Caco-2 (cell line): ENCODE measurements around the gene PDE6D. TPM values are rescaled to one million over a fixed set of nuclear protein-coding genes. Genes with fewer than 3 reads are reported as not detected.

Experiments used
- BruUV-seq: library from RNA; stranded (reverse); fragments of 400-500 nt; replicated peaks from 2 replicates; lab custom pipeline; 2021; lab: Mats Ljungman, UMichigan
- CTCF ChIA-PET: fragments of 300-600 bp; sonication (Branson Sonifier 250); formaldehyde crosslinking; loops from one replicate; lab custom pipeline; 2022; ENCODE audit warnings: antibody characterized with exemption; lab: Charles Lee
- POLR2A ChIA-PET: fragments of 300-600 bp; sonication (Branson Sonifier 250); formaldehyde crosslinking; loops from one replicate; lab custom pipeline; 2022; ENCODE audit warnings: antibody characterized with exemption; lab: Charles Lee
- DNase-seq, 2 experiments: peaks; one replicate each; pipeline versions ENCODE4 v3.0.0 to v3.0.0-alpha.2; 2020 to 2022
- H3K27me3 ChIP-seq: replicated peaks from 2 replicates; pipeline ENCODE4 v1.6.0; 2011; ENCODE audit warnings: low read length; ENCODE audit not compliant: control insufficient read depth, insufficient read depth
- H3K36me3 ChIP-seq: 2 replicates; pipeline ENCODE4 v1.5.1; 2011; ENCODE audit warnings: low read length; ENCODE audit not compliant: control insufficient read depth, insufficient read depth
- H3K4me1 ChIP-seq: fragments of 250-450 bp; sonication (Bioruptor Pico); 2 replicates; pipeline ENCODE4 v1.5.1; 2020; ENCODE audit warnings: mild to moderate bottlenecking
- H3K4me3 ChIP-seq: 2 replicates; pipeline ENCODE4 v1.5.1; 2011; ENCODE audit warnings: low read depth, mild to moderate bottlenecking, control low read depth, low read length
- H3K9me3 ChIP-seq: fragments of 250-450 bp; sonication (Bioruptor Pico); 2 replicates; pipeline ENCODE4 v1.5.1; 2020; ENCODE audit warnings: mild to moderate bottlenecking, moderate library complexity
- H3K27ac Mint-ChIP-seq: one replicate; pipeline ENCODE4 v1.8.0; 2022; ENCODE audit warnings: mixed read lengths; ENCODE audit not compliant: unreplicated experiment
- H3K27me3 Mint-ChIP-seq: one replicate; pipeline ENCODE4 v1.8.0; 2022; ENCODE audit warnings: mixed read lengths; ENCODE audit not compliant: insufficient read depth, unreplicated experiment
- H3K36me3 Mint-ChIP-seq: one replicate; pipeline ENCODE4 v1.8.0; 2022; ENCODE audit warnings: mild to moderate bottlenecking, mixed read lengths; ENCODE audit not compliant: insufficient read depth, unreplicated experiment
- H3K4me1 Mint-ChIP-seq: one replicate; pipeline ENCODE4 v1.8.0; 2022; ENCODE audit warnings: low read depth, mixed read lengths; ENCODE audit not compliant: unreplicated experiment
- H3K4me3 Mint-ChIP-seq: one replicate; pipeline ENCODE4 v1.8.0; 2022; ENCODE audit warnings: mild to moderate bottlenecking, moderate library complexity, mixed read lengths; ENCODE audit not compliant: unreplicated experiment
- H3K9me3 Mint-ChIP-seq: one replicate; pipeline ENCODE4 v1.8.0; 2022; ENCODE audit warnings: mixed read lengths; ENCODE audit not compliant: unreplicated experiment
- intact Hi-C: fragments of 100-400 bp; cut with micrococcal nuclease; formaldehyde crosslinking; loops from one replicate; pipeline ENCODE4 v1.10.0; 2022; ENCODE audit not compliant: unreplicated experiment
- total RNA-seq: library from RNA; stranded (reverse); gene quantifications from 2 replicates; pipeline ENCODE4 v1.2.3, GENCODE V29; 2022
- TF ChIP-seq, protein P1 (sequence below), 2 experiments: fragments of 200-600 bp in 1 of 2; IDR thresholded peaks; 1 replicate in 1 of 2; 2 replicates in 1 of 2; pipeline versions ENCODE4 v1.5.1 to v1.8.0; 2011 to 2022; ENCODE audit warnings: antibody characterized with exemption in 1 of 2, control low read depth in 1 of 2, inconsistent platforms in 1 of 2, low read depth in 1 of 2, low read length in 1 of 2, mild to moderate bottlenecking in 1 of 2, moderate library complexity in 1 of 2; ENCODE audit not compliant: insufficient read depth in 1 of 2, severe bottlenecking in 1 of 2, unreplicated experiment in 1 of 2

The PDE6D gene
- total RNA-seq, 1 experiment from 2014 or later = 9.1 TPM

- TF ChIP-seq, protein P1, sequence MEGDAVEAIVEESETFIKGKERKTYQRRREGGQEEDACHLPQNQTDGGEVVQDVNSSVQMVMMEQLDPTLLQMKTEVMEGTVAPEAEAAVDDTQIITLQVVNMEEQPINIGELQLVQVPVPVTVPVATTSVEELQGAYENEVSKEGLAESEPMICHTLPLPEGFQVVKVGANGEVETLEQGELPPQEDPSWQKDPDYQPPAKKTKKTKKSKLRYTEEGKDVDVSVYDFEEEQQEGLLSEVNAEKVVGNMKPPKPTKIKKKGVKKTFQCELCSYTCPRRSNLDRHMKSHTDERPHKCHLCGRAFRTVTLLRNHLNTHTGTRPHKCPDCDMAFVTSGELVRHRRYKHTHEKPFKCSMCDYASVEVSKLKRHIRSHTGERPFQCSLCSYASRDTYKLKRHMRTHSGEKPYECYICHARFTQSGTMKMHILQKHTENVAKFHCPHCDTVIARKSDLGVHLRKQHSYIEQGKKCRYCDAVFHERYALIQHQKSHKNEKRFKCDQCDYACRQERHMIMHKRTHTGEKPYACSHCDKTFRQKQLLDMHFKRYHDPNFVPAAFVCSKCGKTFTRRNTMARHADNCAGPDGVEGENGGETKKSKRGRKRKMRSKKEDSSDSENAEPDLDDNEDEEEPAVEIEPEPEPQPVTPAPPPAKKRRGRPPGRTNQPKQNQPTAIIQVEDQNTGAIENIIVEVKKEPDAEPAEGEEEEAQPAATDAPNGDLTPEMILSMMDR (IDR thresholded peaks at IDR 0.05; ENCODE audit: insufficient read depth in 1 of 2, low read depth in 1 of 2, low read length in 1 of 2, severe bottlenecking in 1 of 2, unreplicated experiment in 1 of 2) = no peak
- Mint-ChIP-seq H3K36me3 (peaks cover 19% of the 10 kb centered on the region), H3K4me3 (no peak overlapping the region), H3K27ac (no peak overlapping the region), H3K4me1 (peaks cover 10% of the 10 kb centered on the region), H3K9me3 (no peaks in the 10 kb centered on the region), H3K27me3 (no peaks in the 10 kb centered on the region)
- intact Hi-C loops = no loop called here
- CTCF ChIA-PET = no interaction called here
- POLR2A ChIA-PET = no interaction called here
- no peak overlapping the region for H3K4me3 ChIP-seq
- no peaks in the 10 kb centered on the region for H3K27me3 ChIP-seq
- BruUV-seq = no TSS peak
- H3K4me1 ChIP-seq = peaks cover 31% of the 10 kb centered on the region
- no peaks in the 10 kb centered on the region for H3K9me3 ChIP-seq
- H3K36me3 ChIP-seq = no peaks in the 10 kb centered on the region
- no peak for DNase-seq
These were observed 97.5 kb downstream of the PDE6D start for GRCh38 chr2:231683292-231684235.

DNA sequence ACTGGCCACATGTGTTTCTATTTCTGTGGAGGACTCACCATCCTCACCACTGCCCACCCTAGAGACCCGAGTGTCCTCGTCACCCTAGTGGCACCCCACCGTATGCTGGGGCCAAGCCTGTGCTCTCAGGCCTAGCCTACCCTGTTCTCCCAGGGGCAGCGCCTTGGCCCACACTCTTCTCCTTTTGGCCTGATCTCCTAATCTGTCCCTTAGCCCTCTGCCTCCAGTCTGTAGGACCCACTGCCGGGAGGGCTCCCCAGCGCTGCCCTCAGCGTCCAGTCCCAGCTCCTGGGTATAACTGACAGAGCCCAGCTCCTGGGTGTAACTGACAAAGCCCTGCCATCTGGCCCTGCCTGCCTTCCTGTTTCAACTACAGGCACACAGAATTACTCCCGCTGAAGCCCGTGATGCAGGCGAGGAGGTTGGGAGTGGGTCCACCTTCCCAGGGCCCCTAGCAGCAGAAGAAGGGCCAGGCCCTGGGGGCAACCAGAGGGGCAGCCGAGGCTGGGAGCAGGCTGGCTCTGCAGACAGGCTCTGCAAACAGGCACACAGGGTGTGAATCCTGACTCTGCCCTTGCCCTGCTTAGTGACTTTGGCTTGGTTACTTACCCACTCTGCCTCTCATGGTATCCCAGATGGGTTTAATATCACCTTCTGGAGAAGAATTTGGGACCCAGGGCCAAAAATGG lies 98.3 kb downstream of the PDE6D start:
- Mint-ChIP-seq H3K4me3 (peak overlapping the region; percentile 79), H3K9me3 (no peaks in the 10 kb centered on the region), H3K4me1 (peaks cover 13% of the 10 kb centered on the region), H3K27ac (peak overlapping the region; percentile 93), H3K36me3 (peaks cover 19% of the 10 kb centered on the region), H3K27me3 (no peaks in the 10 kb centered on the region)
- intact Hi-C loops = no loop called here
- Histone ChIP-seq H3K4me3 (no peak overlapping the region), H3K4me1 (peaks cover 31% of the 10 kb centered on the region), H3K27me3 (no peaks in the 10 kb centered on the region), H3K36me3 (no peaks in the 10 kb centered on the region), H3K9me3 (no peaks in the 10 kb centered on the region)
- no TSS peak for BruUV-seq
- no peak for DNase-seq
- POLR2A ChIA-PET = no interaction called here
- CTCF ChIA-PET = no interaction called here
- TF ChIP-seq, protein P1 (IDR thresholded peaks at IDR 0.05; ENCODE audit: insufficient read depth in 1 of 2, low read depth in 1 of 2, low read length in 1 of 2, severe bottlenecking in 1 of 2, unreplicated experiment in 1 of 2) = no peak

Other genes starting within 250 kb of the PDE6D start
- not detected in 2 replicates for gene TEX44, start 188.4 kb downstream of the PDE6D start, total RNA-seq
- gene PTMA, start 72.8 kb downstream of the PDE6D start, total RNA-seq = 597 and 669 TPM in 2 replicates
- gene COPS7B, start 5.2 kb upstream of the PDE6D start, total RNA-seq = 32.8 and 35.9 TPM in 2 replicates
- gene NPPC, start 145.1 kb upstream of the PDE6D start, total RNA-seq = not detected in 2 replicates
- 15.5 and 18.0 TPM in 2 replicates for gene DIS3L2, start 180.4 kb upstream of the PDE6D start, total RNA-seq